ENCODE data around the gene CNTN1. TPM values are rescaled to one million over a fixed set of nuclear protein-coding genes. Genes with fewer than 3 reads are reported as not detected.

CNTN1 gene
- total RNA-seq, 1 donor from 2014 or later, result 27.1 TPM

DNA sequence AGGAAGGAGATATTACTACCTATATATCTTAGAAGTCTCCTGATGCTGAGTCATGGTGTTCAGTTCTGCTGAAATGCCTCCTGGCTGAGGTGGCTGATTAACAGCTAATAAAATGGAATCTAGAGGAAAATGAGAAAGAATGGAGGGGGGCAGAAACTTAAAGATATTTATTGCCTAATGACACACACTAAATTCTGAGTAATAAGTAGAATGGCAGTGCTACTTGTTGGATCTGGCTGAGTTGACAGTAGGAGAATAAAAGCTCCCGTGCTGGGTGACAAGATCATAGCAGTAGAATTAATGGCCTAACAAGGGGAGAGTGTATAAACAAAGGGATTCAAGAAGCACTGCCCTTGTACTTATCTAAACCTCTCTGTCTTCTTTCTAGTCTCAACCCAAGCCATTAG, 137.5 kb downstream of the CNTN1 start:
- Histone ChIP-seq H3K9ac (ENCODE audit: low read depth in 1 of 3, low read length in 3 of 3) (no peak overlapping the region), H3K4me1 (ENCODE audit: control insufficient read depth in 3 of 3, insufficient read depth in 3 of 3, low read length in 3 of 3) (no peaks in the 10 kb centered on the region), H3K36me3 (ENCODE audit: control insufficient read depth in 3 of 3, insufficient read depth in 3 of 3, low read length in 3 of 3) (no peaks in the 10 kb centered on the region), H3K27me3 (ENCODE audit: control insufficient read depth in 3 of 3, insufficient read depth in 3 of 3, low read length in 3 of 3) (no peaks in the 10 kb centered on the region), H3K4me3 (ENCODE audit: low read length in 3 of 3) (no peak overlapping the region), H3K27ac (ENCODE audit: low read depth, low read length) (no peak overlapping the region), H3K9me3 (ENCODE audit: control insufficient read depth in 3 of 3, low read length in 3 of 3) (peaks cover 0 to 2% (median 0%) of the 10 kb centered on the region in 3 donors)

DNA sequence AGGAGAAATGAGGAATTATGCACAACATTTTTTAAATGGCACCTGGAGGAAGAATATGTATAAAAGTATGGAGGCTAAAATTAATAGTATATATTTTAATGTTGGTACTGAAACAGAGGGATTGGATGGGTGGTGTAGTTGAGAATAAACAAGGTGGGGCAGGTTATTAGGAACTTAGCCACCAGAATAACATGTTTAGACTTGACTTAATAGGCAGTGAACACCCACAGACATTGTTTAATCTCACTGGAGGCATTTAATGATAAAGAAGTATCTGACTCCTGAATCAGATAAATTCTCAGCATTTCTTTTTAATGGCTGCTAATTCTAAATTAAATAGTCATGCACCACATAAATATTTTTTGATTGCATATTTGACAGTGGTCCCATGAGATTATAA, 139.7 kb downstream of the CNTN1 start:
- H3K4me1 ChIP-seq (ENCODE audit: control insufficient read depth in 3 of 3, insufficient read depth in 3 of 3, low read length in 3 of 3), result no peaks in the 10 kb centered on the region
- H3K9me3 ChIP-seq (ENCODE audit: control insufficient read depth in 3 of 3, low read length in 3 of 3), result peaks cover 0 to 2% (median 0%) of the 10 kb centered on the region in 3 donors
- no peaks in the 10 kb centered on the region for H3K36me3 ChIP-seq (ENCODE audit: control insufficient read depth in 3 of 3, insufficient read depth in 3 of 3, low read length in 3 of 3)
- H3K4me3 ChIP-seq (ENCODE audit: low read length in 3 of 3), result no peak overlapping the region
- H3K9ac ChIP-seq (ENCODE audit: low read depth in 1 of 3, low read length in 3 of 3), result no peak overlapping the region
- no peaks in the 10 kb centered on the region for H3K27me3 ChIP-seq (ENCODE audit: control insufficient read depth in 3 of 3, insufficient read depth in 3 of 3, low read length in 3 of 3)
- no peak overlapping the region for H3K27ac ChIP-seq (ENCODE audit: low read depth, low read length)

DNA sequence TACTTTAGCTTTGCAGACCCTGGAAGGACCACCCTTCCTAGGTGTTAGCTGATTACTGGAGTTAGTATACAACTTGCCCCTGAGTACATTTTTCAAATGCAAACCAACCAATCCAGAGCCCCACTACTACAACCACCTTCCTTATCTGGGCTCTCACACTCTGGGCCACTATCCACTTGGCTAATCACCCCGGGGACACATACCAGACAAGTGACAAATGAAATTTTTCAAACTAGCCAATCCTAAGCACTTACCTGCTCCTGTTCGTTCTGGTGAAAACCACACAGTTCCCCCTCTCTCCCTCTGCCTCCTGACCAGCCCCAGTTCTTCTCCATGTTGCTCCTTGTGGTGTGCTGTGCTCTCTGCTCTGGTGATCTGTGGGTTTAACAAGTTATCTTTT, 140.4 kb downstream of the CNTN1 start:
- H3K27ac ChIP-seq (ENCODE audit: low read depth, low read length), result no peak overlapping the region
- H3K36me3 ChIP-seq (ENCODE audit: control insufficient read depth in 3 of 3, insufficient read depth in 3 of 3, low read length in 3 of 3), result no peaks in the 10 kb centered on the region
- no peaks in the 10 kb centered on the region for H3K4me1 ChIP-seq (ENCODE audit: control insufficient read depth in 3 of 3, insufficient read depth in 3 of 3, low read length in 3 of 3)
- peaks cover 0 to 2% (median 0%) of the 10 kb centered on the region in 3 donors for H3K9me3 ChIP-seq (ENCODE audit: control insufficient read depth in 3 of 3, low read length in 3 of 3)
- H3K4me3 ChIP-seq (ENCODE audit: low read length in 3 of 3), result no peak overlapping the region
- H3K27me3 ChIP-seq (ENCODE audit: control insufficient read depth in 3 of 3, insufficient read depth in 3 of 3, low read length in 3 of 3), result no peaks in the 10 kb centered on the region
- no peak overlapping the region for H3K9ac ChIP-seq (ENCODE audit: low read depth in 1 of 3, low read length in 3 of 3)

DNA sequence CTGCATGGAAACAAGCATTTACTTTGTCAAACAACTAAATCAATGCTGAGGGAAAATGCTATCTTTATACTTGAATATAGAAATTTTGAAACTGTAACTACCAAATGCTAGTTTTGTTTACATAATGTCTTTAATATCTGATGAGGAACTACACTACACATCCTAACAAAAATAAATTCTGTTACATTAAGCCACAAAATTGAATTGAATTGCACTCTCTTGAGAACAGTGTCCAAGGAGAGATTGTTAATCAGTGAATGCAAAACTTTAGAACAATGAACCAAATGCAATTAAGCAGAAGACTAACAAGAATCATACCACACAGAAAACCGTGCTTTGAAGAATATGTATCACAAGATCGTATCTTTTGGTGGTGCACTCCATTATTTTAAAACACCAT, 141.6 kb downstream of the CNTN1 start:
- no peak overlapping the region for H3K4me3 ChIP-seq (ENCODE audit: low read length in 3 of 3)
- H3K27ac ChIP-seq (ENCODE audit: low read depth, low read length), result no peak overlapping the region
- H3K9me3 ChIP-seq (ENCODE audit: control insufficient read depth in 3 of 3, low read length in 3 of 3), result peaks cover 0 to 2% (median 0%) of the 10 kb centered on the region in 3 donors
- H3K4me1 ChIP-seq (ENCODE audit: control insufficient read depth in 3 of 3, insufficient read depth in 3 of 3, low read length in 3 of 3), result no peaks in the 10 kb centered on the region
- H3K36me3 ChIP-seq (ENCODE audit: control insufficient read depth in 3 of 3, insufficient read depth in 3 of 3, low read length in 3 of 3), result no peaks in the 10 kb centered on the region
- H3K9ac ChIP-seq (ENCODE audit: low read depth in 1 of 3, low read length in 3 of 3), result no peak overlapping the region
- H3K27me3 ChIP-seq (ENCODE audit: control insufficient read depth in 3 of 3, insufficient read depth in 3 of 3, low read length in 3 of 3), result no peaks in the 10 kb centered on the region

DNA sequence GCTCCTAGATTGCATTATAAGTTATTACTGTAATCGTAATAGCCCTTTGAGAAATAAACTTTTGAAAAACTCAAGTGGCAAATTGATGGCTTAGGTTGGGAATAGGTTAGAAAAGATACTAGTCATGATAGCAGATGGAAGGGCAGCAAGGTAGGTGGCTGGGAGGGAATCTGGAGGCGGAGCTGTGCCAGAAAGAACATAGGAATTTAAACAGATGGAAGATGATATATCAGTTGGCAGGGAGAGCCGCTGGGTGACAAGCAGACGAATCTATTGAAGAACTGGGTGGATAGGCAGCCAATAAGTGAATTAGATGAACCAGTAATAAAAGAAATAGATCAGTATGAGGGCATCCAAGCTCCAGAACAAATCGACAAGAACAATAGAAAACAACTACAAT, 142.1 kb downstream of the CNTN1 start:
- Histone ChIP-seq H3K27ac (ENCODE audit: low read depth, low read length) (no peak overlapping the region), H3K9me3 (ENCODE audit: control insufficient read depth in 3 of 3, low read length in 3 of 3) (peaks cover 0 to 2% (median 0%) of the 10 kb centered on the region in 3 donors), H3K36me3 (ENCODE audit: control insufficient read depth in 3 of 3, insufficient read depth in 3 of 3, low read length in 3 of 3) (no peaks in the 10 kb centered on the region), H3K9ac (ENCODE audit: low read depth in 1 of 3, low read length in 3 of 3) (no peak overlapping the region), H3K4me1 (ENCODE audit: control insufficient read depth in 3 of 3, insufficient read depth in 3 of 3, low read length in 3 of 3) (no peaks in the 10 kb centered on the region), H3K4me3 (ENCODE audit: low read length in 3 of 3) (no peak overlapping the region), H3K27me3 (ENCODE audit: control insufficient read depth in 3 of 3, insufficient read depth in 3 of 3, low read length in 3 of 3) (no peaks in the 10 kb centered on the region)

DNA sequence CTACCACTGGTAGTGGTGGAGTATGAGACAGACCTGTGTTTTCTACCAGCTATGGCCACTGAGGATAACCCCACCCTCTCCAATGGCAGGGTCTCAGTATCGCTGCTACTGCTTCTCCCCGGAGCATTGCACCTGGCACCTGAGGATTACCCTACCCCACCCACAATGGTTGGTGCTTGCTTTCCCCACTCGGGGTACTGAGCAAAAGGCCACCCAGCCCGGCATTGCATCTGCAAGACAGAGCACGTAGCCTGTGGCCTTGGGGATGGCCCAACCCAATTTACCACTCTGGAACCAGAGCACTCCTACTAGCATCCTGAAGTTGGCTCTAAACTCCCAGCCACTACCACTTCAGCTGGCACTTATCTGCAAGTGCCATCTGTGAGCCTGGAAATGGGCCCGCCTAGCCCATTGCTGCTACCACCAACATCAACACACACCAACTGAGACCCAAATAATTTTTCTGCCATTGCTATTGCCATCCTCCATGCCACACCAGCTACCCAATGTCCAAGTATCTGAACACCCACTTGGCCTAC, 145.7 kb downstream of the CNTN1 start:
- Histone ChIP-seq H3K4me3 (ENCODE audit: low read length in 3 of 3) (no peak overlapping the region), H3K27ac (ENCODE audit: low read depth, low read length) (no peak overlapping the region), H3K9ac (ENCODE audit: low read depth in 1 of 3, low read length in 3 of 3) (no peak overlapping the region), H3K9me3 (ENCODE audit: control insufficient read depth in 3 of 3, low read length in 3 of 3) (no peaks in the 10 kb centered on the region), H3K36me3 (ENCODE audit: control insufficient read depth in 3 of 3, insufficient read depth in 3 of 3, low read length in 3 of 3) (no peaks in the 10 kb centered on the region), H3K27me3 (ENCODE audit: control insufficient read depth in 3 of 3, insufficient read depth in 3 of 3, low read length in 3 of 3) (no peaks in the 10 kb centered on the region), H3K4me1 (ENCODE audit: control insufficient read depth in 3 of 3, insufficient read depth in 3 of 3, low read length in 3 of 3) (no peaks in the 10 kb centered on the region)

DNA sequence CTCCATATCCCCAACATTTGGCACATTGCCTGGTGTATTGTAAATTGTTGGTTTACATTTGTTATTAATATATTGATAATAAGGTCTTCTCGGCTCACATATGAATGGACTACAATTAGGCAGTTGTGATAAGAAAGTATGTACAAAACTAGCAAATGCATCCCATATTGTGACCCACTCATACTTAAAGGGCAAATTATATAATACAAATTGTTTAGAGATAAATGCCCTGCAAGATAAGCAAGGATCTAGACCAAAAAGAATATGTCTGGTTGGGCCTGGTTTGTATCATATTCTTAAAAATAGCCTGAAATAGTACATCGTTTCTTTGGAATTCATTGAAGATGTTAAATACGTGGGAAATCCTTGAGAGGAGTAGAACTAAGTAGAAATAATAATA, 151.3 kb downstream of the CNTN1 start:
- no peaks in the 10 kb centered on the region for H3K27me3 ChIP-seq (ENCODE audit: control insufficient read depth in 3 of 3, insufficient read depth in 3 of 3, low read length in 3 of 3)
- H3K36me3 ChIP-seq (ENCODE audit: control insufficient read depth in 3 of 3, insufficient read depth in 3 of 3, low read length in 3 of 3), result no peaks in the 10 kb centered on the region
- H3K9me3 ChIP-seq (ENCODE audit: control insufficient read depth in 3 of 3, low read length in 3 of 3), result peaks cover 0 to 3% (median 0%) of the 10 kb centered on the region in 3 donors
- no peaks in the 10 kb centered on the region for H3K4me1 ChIP-seq (ENCODE audit: control insufficient read depth in 3 of 3, insufficient read depth in 3 of 3, low read length in 3 of 3)
- H3K27ac ChIP-seq (ENCODE audit: low read depth, low read length), result no peak overlapping the region
- H3K9ac ChIP-seq (ENCODE audit: low read depth in 1 of 3, low read length in 3 of 3), result no peak overlapping the region
- H3K4me3 ChIP-seq (ENCODE audit: low read length in 3 of 3), result no peak overlapping the region

DNA sequence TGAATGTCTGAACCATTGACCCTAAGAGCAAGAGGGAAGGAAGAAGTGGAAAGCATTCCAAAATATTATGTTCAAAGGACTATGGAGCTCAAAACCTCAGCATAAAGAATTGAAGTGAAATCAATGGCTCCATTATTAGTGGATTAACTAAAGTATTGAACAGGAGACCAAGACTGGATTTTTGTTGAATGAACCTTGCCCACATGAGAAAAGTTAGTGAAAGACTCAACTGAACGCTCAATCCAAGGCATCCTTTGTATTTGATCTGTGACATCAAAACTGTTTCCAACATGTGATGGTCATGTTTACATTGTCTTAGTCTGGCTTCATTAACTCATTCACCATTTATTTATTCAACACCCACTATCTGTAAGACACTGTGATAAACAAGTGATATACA, 161.0 kb downstream of the CNTN1 start:
- Histone ChIP-seq H3K9me3 (ENCODE audit: control insufficient read depth in 3 of 3, low read length in 3 of 3) (no peaks in the 10 kb centered on the region), H3K9ac (ENCODE audit: low read depth in 1 of 3, low read length in 3 of 3) (no peak overlapping the region), H3K27me3 (ENCODE audit: control insufficient read depth in 3 of 3, insufficient read depth in 3 of 3, low read length in 3 of 3) (no peaks in the 10 kb centered on the region)

DNA sequence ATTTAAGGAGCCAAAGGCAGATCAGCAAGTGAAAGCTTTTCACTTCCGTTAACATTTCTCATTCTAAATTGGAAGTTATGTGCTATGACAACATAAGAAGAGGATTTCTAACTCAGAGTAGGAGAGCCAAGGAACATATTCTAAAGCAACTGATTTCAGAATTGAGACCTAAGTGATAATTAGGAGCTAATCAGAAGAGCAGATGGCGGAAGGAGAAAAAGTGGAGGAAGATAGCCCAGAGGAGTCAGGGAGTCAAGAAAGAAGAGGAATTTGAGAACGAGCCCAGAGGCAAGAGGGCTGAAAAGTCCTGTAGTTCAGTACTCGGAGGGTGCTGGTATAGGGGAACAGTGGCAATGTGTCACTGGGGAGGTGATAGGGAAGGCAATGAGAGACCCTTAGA, 162.4 kb downstream of the CNTN1 start:
- Histone ChIP-seq H3K9me3 (ENCODE audit: control insufficient read depth in 3 of 3, low read length in 3 of 3) (no peaks in the 10 kb centered on the region), H3K36me3 (ENCODE audit: control insufficient read depth in 3 of 3, insufficient read depth in 3 of 3, low read length in 3 of 3) (no peaks in the 10 kb centered on the region), H3K27me3 (ENCODE audit: control insufficient read depth in 3 of 3, insufficient read depth in 3 of 3, low read length in 3 of 3) (no peaks in the 10 kb centered on the region), H3K27ac (ENCODE audit: low read depth, low read length) (no peak overlapping the region), H3K4me1 (ENCODE audit: control insufficient read depth in 3 of 3, insufficient read depth in 3 of 3, low read length in 3 of 3) (no peaks in the 10 kb centered on the region), H3K4me3 (ENCODE audit: low read length in 3 of 3) (no peak overlapping the region), H3K9ac (ENCODE audit: low read depth in 1 of 3, low read length in 3 of 3) (no peak overlapping the region)

More for the DNA sequence above, 161.0 kb downstream of the CNTN1 start:
- no peaks in the 10 kb centered on the region for H3K36me3 ChIP-seq (ENCODE audit: control insufficient read depth in 3 of 3, insufficient read depth in 3 of 3, low read length in 3 of 3)
- H3K4me3 ChIP-seq (ENCODE audit: low read length in 3 of 3), result no peak overlapping the region
- H3K4me1 ChIP-seq (ENCODE audit: control insufficient read depth in 3 of 3, insufficient read depth in 3 of 3, low read length in 3 of 3), result no peaks in the 10 kb centered on the region
- H3K27ac ChIP-seq (ENCODE audit: low read depth, low read length), result no peak overlapping the region

DNA sequence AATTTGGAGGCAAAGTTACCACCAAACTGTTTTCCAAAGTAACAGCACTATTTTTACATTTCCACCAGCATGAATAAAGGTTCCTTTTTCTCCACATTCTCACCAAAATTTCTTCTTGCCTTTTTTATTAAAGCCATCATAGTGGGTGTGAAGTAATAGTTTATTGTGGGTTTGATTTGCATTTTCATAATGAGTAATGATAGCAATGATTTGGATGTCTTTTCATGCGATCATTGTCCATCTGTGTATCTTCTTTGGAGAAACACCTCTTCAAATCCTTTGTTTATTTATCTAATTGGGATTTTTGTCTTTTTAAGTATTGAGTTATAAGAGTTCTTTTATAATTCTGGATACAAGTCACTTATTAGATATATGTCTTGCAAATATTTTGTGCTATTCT, 172.7 kb downstream of the CNTN1 start:
- Histone ChIP-seq H3K9me3 (ENCODE audit: control insufficient read depth in 3 of 3, low read length in 3 of 3) (no peaks in the 10 kb centered on the region), H3K27me3 (ENCODE audit: control insufficient read depth in 3 of 3, insufficient read depth in 3 of 3, low read length in 3 of 3) (no peaks in the 10 kb centered on the region), H3K9ac (ENCODE audit: low read depth in 1 of 3, low read length in 3 of 3) (no peak overlapping the region), H3K4me3 (ENCODE audit: low read length in 3 of 3) (no peak overlapping the region), H3K4me1 (ENCODE audit: control insufficient read depth in 3 of 3, insufficient read depth in 3 of 3, low read length in 3 of 3) (no peaks in the 10 kb centered on the region), H3K27ac (ENCODE audit: low read depth, low read length) (no peak overlapping the region), H3K36me3 (ENCODE audit: control insufficient read depth in 3 of 3, insufficient read depth in 3 of 3, low read length in 3 of 3) (no peaks in the 10 kb centered on the region)

DNA sequence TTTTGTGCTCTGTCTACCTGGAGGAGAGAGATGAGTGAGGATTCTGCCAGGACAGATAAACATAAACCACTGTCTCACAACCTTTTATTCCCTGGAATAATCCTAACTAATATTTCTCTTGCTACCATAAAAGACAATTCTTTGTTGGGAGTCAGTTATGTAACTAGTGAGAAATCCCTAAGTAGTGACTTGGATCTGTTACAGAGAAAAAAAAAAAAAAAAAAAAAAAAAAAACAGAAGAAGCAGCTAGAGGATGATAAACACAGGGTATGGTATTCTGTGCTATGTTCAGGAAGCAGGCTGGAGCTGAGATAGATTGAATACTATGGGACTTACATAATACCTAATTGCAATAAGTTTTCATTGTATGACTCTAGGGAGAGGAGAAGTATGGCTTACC, 178.7 kb downstream of the CNTN1 start:
- no peak overlapping the region for H3K27ac ChIP-seq (ENCODE audit: low read depth, low read length)
- no peaks in the 10 kb centered on the region for H3K27me3 ChIP-seq (ENCODE audit: control insufficient read depth in 3 of 3, insufficient read depth in 3 of 3, low read length in 3 of 3)

More for the DNA sequence above, 178.7 kb downstream of the CNTN1 start:
- no peak overlapping the region for H3K4me3 ChIP-seq (ENCODE audit: low read length in 3 of 3)
- no peaks in the 10 kb centered on the region for H3K36me3 ChIP-seq (ENCODE audit: control insufficient read depth in 3 of 3, insufficient read depth in 3 of 3, low read length in 3 of 3)
- no peaks in the 10 kb centered on the region for H3K9me3 ChIP-seq (ENCODE audit: control insufficient read depth in 3 of 3, low read length in 3 of 3)
- no peak overlapping the region for H3K9ac ChIP-seq (ENCODE audit: low read depth in 1 of 3, low read length in 3 of 3)
- no peaks in the 10 kb centered on the region for H3K4me1 ChIP-seq (ENCODE audit: control insufficient read depth in 3 of 3, insufficient read depth in 3 of 3, low read length in 3 of 3)
